GM12865 (cell line): ENCODE data around the gene LALBA.

ENCODE experiments used
- DNase-seq: peaks from one replicate; pipeline ENCODE4 v3.0.0; 2010; ENCODE audit warnings: low read depth
- H3K4me3 ChIP-seq: 2 replicates; pipeline ENCODE4 v1.5.1; 2011; ENCODE audit warnings: mild to moderate bottlenecking, low read depth, low read length, control low read depth
- CTCF ChIP-seq: IDR thresholded peaks from 2 replicates; pipeline ENCODE4 v1.5.1; 2011; ENCODE audit warnings: low read length, control low read depth, low read depth, inconsistent platforms; ENCODE audit not compliant: insufficient read depth; ENCODE audit errors: missing control alignments

Gene LALBA

GRCh38 chr12:48569946-48570345 is at the start of gene LALBA:
TSS of gene LALBA (minus strand) at chr12:48570046. CDS start at chr12:48570020, 26 bp downstream.
- no peak for TF ChIP-seq CTCF
- no peak within 1 kb of the TSS for H3K4me3 ChIP-seq
- no peak for DNase-seq

- peak; percentile 99 for TF ChIP-seq CTCF
- no peak overlapping the region for H3K4me3 ChIP-seq
- peak; percentile 87 for DNase-seq
Measured at GRCh38 chr12:48618541-48618940, 48.7 kb upstream of the LALBA start.

- H3K4me3 ChIP-seq = no peak overlapping the region
- TF ChIP-seq CTCF = no peak
- DNase-seq = no peak
Measured at GRCh38 chr12:48615681-48616080, 45.8 kb upstream of the LALBA start.

- no peak for DNase-seq
- no peak for TF ChIP-seq CTCF
- no peak overlapping the region for H3K4me3 ChIP-seq
Measured at GRCh38 chr12:48613321-48613720, 43.5 kb upstream of the LALBA start.

- no peak overlapping the region for H3K4me3 ChIP-seq
- TF ChIP-seq CTCF = no peak
- DNase-seq = no peak
Measured at GRCh38 chr12:48602192-48602989, 32.5 kb upstream of the LALBA start.

GRCh38 chr12:48601013-48601756 is 31.3 kb upstream of the LALBA start:
- no peak overlapping the region for H3K4me3 ChIP-seq
- DNase-seq = peak; percentile 92
- TF ChIP-seq CTCF = no peak
